PFSK-1 (cell line): Measurements from ENCODE around the gene CFAP65.

Experiments used
- FOXP2 ChIP-seq: optimal IDR thresholded peaks from 2 replicates; pipeline ENCODE3; 2011; ENCODE audit warnings: borderline replicate concordance, control low read depth, inconsistent platforms; ENCODE audit not compliant: insufficient read depth; ENCODE audit errors: extremely low read length, extremely low read depth
- POLR2AphosphoS5 ChIP-seq: IDR thresholded peaks from 2 replicates; pipeline ENCODE4 v1.6.1; 2012; ENCODE audit warnings: low read depth, mild to moderate bottlenecking, control low read depth, low read length, moderate library complexity
- SIN3A ChIP-seq: IDR thresholded peaks from 2 replicates; pipeline ENCODE4 v1.6.1; 2012; ENCODE audit warnings: mild to moderate bottlenecking, low read length, moderate library complexity, borderline replicate concordance; ENCODE audit not compliant: insufficient read depth
- TAF1 ChIP-seq: IDR thresholded peaks from 2 replicates; pipeline ENCODE4 v1.6.1; 2012; ENCODE audit warnings: low read length, control low read depth, borderline replicate concordance; ENCODE audit not compliant: insufficient read depth
- TF ChIP-seq, protein P1 (sequence below), 2 experiments: IDR thresholded peaks; 2 replicates each; pipeline versions ENCODE4 v1.6.1 to v1.8.0; 2011 to 2012; ENCODE audit warnings: low read depth in 2 of 2, low read length in 2 of 2, control low read depth in 1 of 2, inconsistent platforms in 1 of 2, mild to moderate bottlenecking in 1 of 2, moderate library complexity in 1 of 2; ENCODE audit not compliant: insufficient read depth in 1 of 2

The CFAP65 gene

DNA sequence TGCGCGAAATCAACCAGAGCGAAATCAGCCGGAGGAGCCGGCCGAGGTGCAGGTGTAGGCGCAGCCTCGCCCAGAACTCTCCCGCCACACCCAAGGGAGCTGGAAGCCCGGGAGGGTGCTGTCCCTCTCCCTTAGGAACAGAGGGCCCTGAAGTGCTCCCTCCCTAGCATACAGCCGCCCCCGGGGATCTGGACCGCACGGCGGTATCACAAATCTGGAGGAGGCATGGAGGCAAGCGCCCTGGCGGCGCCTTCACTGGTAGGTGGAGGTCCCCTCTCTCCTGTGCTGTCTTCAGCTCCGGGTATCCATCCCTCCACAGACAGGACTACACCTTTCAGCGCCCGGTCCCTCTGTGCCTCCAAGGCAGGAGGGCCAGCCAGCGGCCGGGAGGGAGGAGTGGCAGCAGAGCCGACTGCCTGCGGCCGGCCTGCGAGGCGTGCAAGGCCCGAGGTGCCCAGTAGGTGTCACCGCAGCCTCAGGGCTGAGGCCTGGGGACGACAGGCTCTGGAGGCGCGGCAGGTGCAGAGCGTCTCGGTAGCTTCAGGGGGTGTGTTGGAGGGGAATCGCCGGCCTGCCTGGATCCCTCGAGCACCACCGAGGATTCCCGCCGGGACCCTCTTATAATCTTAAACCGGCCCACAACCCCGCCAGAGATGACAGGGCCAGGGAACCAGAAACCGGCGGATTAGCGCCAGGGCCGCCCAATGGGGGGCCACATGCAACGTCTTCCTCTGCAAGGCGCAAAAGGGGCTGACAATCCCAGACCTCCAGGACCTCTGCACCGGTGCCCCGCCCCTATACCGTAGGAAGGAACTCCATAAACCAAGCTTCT, 16.6 kb upstream of the CFAP65 start:
- TF ChIP-seq, protein P1, sequence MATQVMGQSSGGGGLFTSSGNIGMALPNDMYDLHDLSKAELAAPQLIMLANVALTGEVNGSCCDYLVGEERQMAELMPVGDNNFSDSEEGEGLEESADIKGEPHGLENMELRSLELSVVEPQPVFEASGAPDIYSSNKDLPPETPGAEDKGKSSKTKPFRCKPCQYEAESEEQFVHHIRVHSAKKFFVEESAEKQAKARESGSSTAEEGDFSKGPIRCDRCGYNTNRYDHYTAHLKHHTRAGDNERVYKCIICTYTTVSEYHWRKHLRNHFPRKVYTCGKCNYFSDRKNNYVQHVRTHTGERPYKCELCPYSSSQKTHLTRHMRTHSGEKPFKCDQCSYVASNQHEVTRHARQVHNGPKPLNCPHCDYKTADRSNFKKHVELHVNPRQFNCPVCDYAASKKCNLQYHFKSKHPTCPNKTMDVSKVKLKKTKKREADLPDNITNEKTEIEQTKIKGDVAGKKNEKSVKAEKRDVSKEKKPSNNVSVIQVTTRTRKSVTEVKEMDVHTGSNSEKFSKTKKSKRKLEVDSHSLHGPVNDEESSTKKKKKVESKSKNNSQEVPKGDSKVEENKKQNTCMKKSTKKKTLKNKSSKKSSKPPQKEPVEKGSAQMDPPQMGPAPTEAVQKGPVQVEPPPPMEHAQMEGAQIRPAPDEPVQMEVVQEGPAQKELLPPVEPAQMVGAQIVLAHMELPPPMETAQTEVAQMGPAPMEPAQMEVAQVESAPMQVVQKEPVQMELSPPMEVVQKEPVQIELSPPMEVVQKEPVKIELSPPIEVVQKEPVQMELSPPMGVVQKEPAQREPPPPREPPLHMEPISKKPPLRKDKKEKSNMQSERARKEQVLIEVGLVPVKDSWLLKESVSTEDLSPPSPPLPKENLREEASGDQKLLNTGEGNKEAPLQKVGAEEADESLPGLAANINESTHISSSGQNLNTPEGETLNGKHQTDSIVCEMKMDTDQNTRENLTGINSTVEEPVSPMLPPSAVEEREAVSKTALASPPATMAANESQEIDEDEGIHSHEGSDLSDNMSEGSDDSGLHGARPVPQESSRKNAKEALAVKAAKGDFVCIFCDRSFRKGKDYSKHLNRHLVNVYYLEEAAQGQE (IDR thresholded peaks at IDR 0.05; ENCODE audit: insufficient read depth in 1 of 2, low read depth in 2 of 2, low read length in 2 of 2): no peak
- TF ChIP-seq FOXP2: peak; percentile 73

DNA sequence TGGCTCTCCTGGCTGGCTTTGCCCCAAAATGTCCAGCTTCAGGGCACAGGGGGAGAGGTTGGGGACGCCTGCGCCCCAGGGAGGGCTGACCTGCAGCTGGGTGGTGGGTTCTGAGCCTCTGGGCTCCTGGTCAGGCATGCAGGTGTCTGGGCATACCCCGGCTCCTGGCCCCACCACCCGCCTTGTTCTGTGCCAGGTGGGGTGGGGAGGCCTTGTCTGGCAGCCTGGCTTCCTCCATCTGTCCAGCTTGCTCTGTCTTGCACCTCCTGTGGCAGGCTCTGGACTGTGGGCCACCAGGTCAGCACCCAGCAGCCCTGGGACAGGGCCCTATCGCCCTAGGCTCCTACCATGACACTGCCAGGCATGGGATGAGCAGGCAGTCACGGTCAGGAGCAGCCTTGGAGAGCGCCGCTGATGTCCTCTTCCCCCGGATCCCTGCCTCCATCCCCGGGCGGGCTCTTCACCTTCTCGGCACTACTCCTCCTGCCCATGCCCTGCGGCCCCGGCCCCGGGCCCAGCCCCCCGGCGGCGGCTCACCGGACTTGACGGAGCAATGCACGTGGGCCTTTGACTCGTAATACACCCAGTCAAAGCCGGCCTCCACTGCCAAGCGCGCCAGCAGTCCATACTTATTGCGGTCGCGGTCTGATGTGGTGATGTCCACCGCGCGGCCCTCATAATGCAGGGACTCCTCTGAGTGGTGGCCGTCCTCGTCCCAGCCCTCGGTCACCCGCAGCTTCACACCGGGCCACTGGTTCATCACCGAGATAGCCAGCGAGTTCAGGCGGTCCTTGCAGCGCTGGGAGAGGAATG, 15.8 kb upstream of the CFAP65 start:
- TF ChIP-seq, protein P1 (IDR thresholded peaks at IDR 0.05; ENCODE audit: insufficient read depth in 1 of 2, low read depth in 2 of 2, low read length in 2 of 2): no peak
- TF ChIP-seq TAF1: no peak

DNA sequence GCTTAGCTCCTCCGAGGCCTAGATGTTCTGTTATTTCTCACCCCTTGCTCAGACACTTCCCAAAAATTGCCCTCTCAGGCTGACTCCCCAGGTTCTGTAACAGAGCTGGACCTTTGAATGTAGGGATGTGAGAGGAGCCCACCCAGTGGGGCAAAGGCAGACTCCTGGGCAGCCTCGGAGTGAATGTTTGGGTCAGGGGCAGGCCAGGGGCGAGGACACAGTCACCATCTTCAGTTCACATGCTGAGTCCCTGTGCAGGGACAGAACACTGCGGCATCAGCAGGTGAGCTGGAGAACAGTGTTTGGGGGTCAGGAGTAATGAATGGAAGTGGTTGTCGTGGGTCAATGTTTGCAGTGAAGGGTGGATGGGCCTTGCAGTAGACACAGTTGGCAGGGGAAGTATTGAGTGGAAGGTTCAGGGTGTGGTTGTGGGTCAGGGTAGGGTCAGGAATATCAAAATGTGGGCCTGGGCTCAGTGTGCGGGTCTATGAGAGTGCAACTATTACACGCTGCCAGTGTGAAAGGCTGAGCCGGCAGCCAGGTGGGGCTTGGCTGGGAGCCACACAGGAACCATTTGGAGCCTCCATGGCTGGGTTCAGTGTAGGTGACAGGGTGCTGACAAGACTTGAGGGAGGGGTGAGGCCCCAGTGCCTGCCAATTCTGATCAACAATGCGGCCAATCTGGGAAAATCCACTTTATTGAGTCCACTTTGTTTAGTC, 15.0 kb upstream of the CFAP65 start:
- TF ChIP-seq FOXP2 (no peak), TAF1 (no peak), SIN3A (no peak), POLR2AphosphoS5 (no peak)
- TF ChIP-seq, protein P1 (IDR thresholded peaks at IDR 0.05; ENCODE audit: insufficient read depth in 1 of 2, low read depth in 2 of 2, low read length in 2 of 2): no peak

DNA sequence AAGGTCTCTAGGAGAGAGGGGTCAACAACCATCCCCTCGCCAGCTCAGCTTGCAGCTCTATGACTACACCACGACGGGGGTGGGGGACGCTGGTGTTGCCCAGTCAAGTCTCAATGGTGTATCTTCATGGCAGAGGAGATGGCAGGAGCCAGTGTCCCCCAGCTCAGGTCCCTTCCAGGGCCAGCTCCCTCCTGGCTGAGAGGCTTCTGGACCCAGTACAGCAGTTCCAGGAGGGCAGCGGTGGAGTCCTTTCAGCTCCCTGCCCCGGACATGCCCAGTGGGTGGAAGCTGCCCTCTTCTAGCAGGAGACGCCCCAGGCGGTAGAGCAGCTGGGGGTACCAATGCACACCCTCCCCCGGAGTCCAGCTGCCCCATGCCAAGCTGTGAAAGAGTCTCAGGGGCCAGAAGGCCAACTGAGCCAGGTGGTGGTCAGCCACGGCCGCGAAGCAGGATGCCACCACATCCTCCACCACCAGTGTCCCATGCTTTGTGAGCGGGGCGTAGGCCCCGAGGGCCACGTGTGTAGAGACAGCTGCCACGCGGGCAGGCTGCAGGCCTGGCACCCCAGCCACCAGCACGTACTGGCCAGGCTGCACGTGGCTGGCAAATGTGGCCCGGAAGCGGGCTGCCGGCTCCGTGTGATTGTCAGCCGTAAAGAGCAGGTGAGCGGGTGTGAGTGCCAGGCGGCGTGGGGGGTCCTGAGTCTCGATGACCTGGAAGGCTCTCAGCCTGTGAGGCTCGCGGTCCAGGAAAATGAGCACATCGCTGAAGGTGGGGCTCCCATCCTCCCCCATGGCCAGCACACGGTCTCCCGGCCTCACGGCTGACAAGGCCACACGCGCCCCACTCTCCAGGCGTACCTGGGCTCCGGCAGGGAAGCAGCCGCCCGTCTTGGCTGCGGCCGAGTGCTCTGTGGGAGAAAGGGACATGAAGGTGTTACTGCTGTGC, 13.9 kb upstream of the CFAP65 start:
- TF ChIP-seq FOXP2 (no peak), TAF1 (no peak), POLR2AphosphoS5 (no peak), SIN3A (no peak)
- TF ChIP-seq, protein P1 (IDR thresholded peaks at IDR 0.05; ENCODE audit: insufficient read depth in 1 of 2, low read depth in 2 of 2, low read length in 2 of 2): no peak
